SIG-M5 (cell line): ENCODE results near the gene FAM204A.

ENCODE experiments used
- DNase-seq: peaks from one replicate; lab custom pipeline; 2025; lab: John Stamatoyannopoulos, UW

FAM204A gene

GRCh38 chr10:118282670-118283069 lies 59.5 kb downstream of the FAM204A start:
- no peak for DNase-seq

- no peak for DNase-seq
Observed at GRCh38 chr10:118278649-118279048, 63.5 kb downstream of the FAM204A start.

GRCh38 chr10:118277871-118278270 lies 64.3 kb downstream of the FAM204A start:
- DNase-seq = no peak

GRCh38 chr10:118276727-118277126 lies 65.4 kb downstream of the FAM204A start:
- no peak for DNase-seq

GRCh38 chr10:118276204-118276603 lies 65.9 kb downstream of the FAM204A start:
- DNase-seq = no peak

GRCh38 chr10:118273662-118274061 lies 68.5 kb downstream of the FAM204A start:
- no peak for DNase-seq

GRCh38 chr10:118272767-118273166 lies 69.4 kb downstream of the FAM204A start:
- no peak for DNase-seq

- DNase-seq = no peak
Observed at GRCh38 chr10:118272149-118272721, 69.9 kb downstream of the FAM204A start.

- no peak for DNase-seq
Observed at GRCh38 chr10:118271671-118272070, 70.5 kb downstream of the FAM204A start.

GRCh38 chr10:118266098-118266748 lies 75.9 kb downstream of the FAM204A start:
- no peak for DNase-seq

GRCh38 chr10:118264838-118265470 lies 77.2 kb downstream of the FAM204A start:
- DNase-seq = no peak

GRCh38 chr10:118264252-118264651 lies 77.9 kb downstream of the FAM204A start:
- DNase-seq = no peak

GRCh38 chr10:118262538-118262937 lies 79.6 kb downstream of the FAM204A start:
- no peak for DNase-seq

GRCh38 chr10:118259288-118259906 lies 82.7 kb downstream of the FAM204A start:
- DNase-seq = no peak

GRCh38 chr10:118258285-118258684 lies 83.8 kb downstream of the FAM204A start:
- no peak for DNase-seq

GRCh38 chr10:118256825-118257570 lies 85.1 kb downstream of the FAM204A start:
- DNase-seq = no peak

- no peak for DNase-seq
Observed at GRCh38 chr10:118256209-118256608, 85.9 kb downstream of the FAM204A start.

- no peak for DNase-seq
Observed at GRCh38 chr10:118255355-118255754, 86.8 kb downstream of the FAM204A start.

GRCh38 chr10:118254654-118255053 lies 87.5 kb downstream of the FAM204A start:
- no peak for DNase-seq

GRCh38 chr10:118253397-118253796 lies 88.7 kb downstream of the FAM204A start:
- DNase-seq = no peak

GRCh38 chr10:118251791-118252190 lies 90.3 kb downstream of the FAM204A start:
- no peak for DNase-seq

GRCh38 chr10:118249714-118250113 lies 92.4 kb downstream of the FAM204A start:
- DNase-seq = no peak
